Neural cell (in vitro differentiated cells): Measurements from ENCODE around the gene SMCO1. TPM values are rescaled to one million over a fixed set of nuclear protein-coding genes. Genes with fewer than 3 reads are reported as not detected.

Source experiments
- H2AFZ ChIP-seq: fragments of 200-600, 300-800 bp; sonication (generic), shearing (Covaris generic); 2 replicates; pipeline ENCODE4 v1.6.0; 2014; ENCODE audit warnings: low read depth, mild to moderate bottlenecking, antibody characterized with exemption, low read length, moderate library complexity
- H3F3A ChIP-seq: fragments of 200-600 bp; shearing (Covaris generic); 2 replicates; pipeline ENCODE4 v1.6.1; 2016; ENCODE audit warnings: mild to moderate bottlenecking, moderate library complexity, mixed read lengths, antibody characterized with exemption, low read length; ENCODE audit not compliant: insufficient read depth, poor library complexity, severe bottlenecking
- H3K27ac ChIP-seq: fragments of 200-600, 300-800 bp; sonication (generic), shearing (Covaris generic); 2 replicates; pipeline ENCODE4 v1.5.1; 2014; ENCODE audit warnings: mild to moderate bottlenecking, low read length, moderate library complexity
- H3K27me3 ChIP-seq: fragments of 300-800, 200-600 bp; sonication (generic), shearing (Covaris generic); 2 replicates; pipeline ENCODE4 v1.6.0; 2014; ENCODE audit warnings: mild to moderate bottlenecking, low read depth, low read length, moderate library complexity; ENCODE audit not compliant: insufficient read depth
- H3K36me3 ChIP-seq: fragments of 300-800, 200-600 bp; sonication (generic), shearing (Covaris generic); 2 replicates; pipeline ENCODE4 v1.5.1; 2014; ENCODE audit warnings: mild to moderate bottlenecking, antibody characterized with exemption, low read length, moderate library complexity; ENCODE audit not compliant: insufficient read depth
- H3K4me2 ChIP-seq: fragments of 300-800, 200-600 bp; sonication (generic), shearing (Covaris generic); 2 replicates; pipeline ENCODE4 v1.6.0; 2014; ENCODE audit warnings: mild to moderate bottlenecking, low read length
- H3K4me3 ChIP-seq: fragments of 300-800, 200-600 bp; sonication (generic), shearing (Covaris generic); 2 replicates; pipeline ENCODE4 v1.5.1; 2014; ENCODE audit warnings: mild to moderate bottlenecking, low read length, moderate library complexity
- H3K79me2 ChIP-seq: fragments of 200-600 bp; shearing (Covaris generic); replicated peaks from 2 replicates; pipeline ENCODE4 v1.6.0; 2014; ENCODE audit warnings: mild to moderate bottlenecking, low read length, moderate library complexity; ENCODE audit not compliant: insufficient read depth
- H3K9ac ChIP-seq: fragments of 300-800, 200-600 bp; sonication (generic), shearing (Covaris generic); 2 replicates; pipeline ENCODE4 v1.6.1; 2016; ENCODE audit warnings: mild to moderate bottlenecking, low read length, mixed read lengths
- H3K9me2 ChIP-seq: fragments of 200-600 bp; shearing (Covaris generic); 2 replicates; pipeline ENCODE4 v1.6.1; 2016; ENCODE audit warnings: mild to moderate bottlenecking, low read length, mixed read lengths; ENCODE audit not compliant: insufficient read depth
- H3K9me3 ChIP-seq: fragments of 200-600, 300-800 bp; sonication (generic), shearing (Covaris generic); 2 replicates; pipeline ENCODE4 v1.6.1; 2016; ENCODE audit warnings: mild to moderate bottlenecking, mixed run types, low read length, moderate library complexity, mixed read lengths
- H4K20me1 ChIP-seq: fragments of 200-600 bp; shearing (Covaris generic); 2 replicates; pipeline ENCODE4 v1.6.1; 2016; ENCODE audit warnings: mild to moderate bottlenecking, mixed run types; ENCODE audit not compliant: insufficient read depth
- EP300 ChIP-seq: fragments of 450-650 bp; conservative IDR thresholded peaks from 2 replicates; pipeline ENCODE4 v1.6.1; 2014; ENCODE audit warnings: antibody characterized with exemption, mild to moderate bottlenecking, moderate library complexity; ENCODE audit not compliant: poor library complexity, severe bottlenecking
- EZH2 ChIP-seq: fragments of 200-600, 300-800 bp; shearing (Covaris generic), sonication (generic); IDR thresholded peaks from 2 replicates; pipeline ENCODE4 v1.6.1; 2014; ENCODE audit warnings: antibody characterized with exemption, low read length, borderline replicate concordance, mild to moderate bottlenecking; ENCODE audit not compliant: insufficient read depth, poor library complexity, severe bottlenecking
- MXI1 ChIP-seq: fragments of 450-650 bp; conservative IDR thresholded peaks from 2 replicates; pipeline ENCODE4 v1.6.1; 2014; ENCODE audit warnings: antibody characterized with exemption, mild to moderate bottlenecking; ENCODE audit not compliant: poor library complexity, severe bottlenecking
- POLR2AphosphoS5 ChIP-seq: IDR thresholded peaks from 2 replicates; pipeline ENCODE4 v1.6.1; 2012
- RAD21 ChIP-seq: fragments of 450-650 bp; conservative IDR thresholded peaks from 2 replicates; pipeline ENCODE4 v1.6.1; 2014; ENCODE audit warnings: antibody characterized with exemption, mild to moderate bottlenecking, moderate library complexity
- SMC3 ChIP-seq: fragments of 450-650 bp; conservative IDR thresholded peaks from 2 replicates; pipeline ENCODE4 v1.6.1; 2014; ENCODE audit warnings: antibody characterized with exemption, mild to moderate bottlenecking, moderate library complexity; ENCODE audit not compliant: poor library complexity
- TAF1 ChIP-seq: IDR thresholded peaks from 2 replicates; pipeline ENCODE4 v1.6.1; 2012; ENCODE audit warnings: low read depth
- polyA plus RNA-seq: library from polyadenylated mRNA; depleted of rRNA; stranded (reverse); fragments of >200 nt; gene quantifications from 2 replicates; pipeline ENCODE4 v1.2.3, GENCODE V29; 2014
- TF ChIP-seq, protein P1 (sequence below): IDR thresholded peaks from 2 replicates; pipeline ENCODE4 v1.6.1; 2012; ENCODE audit warnings: borderline replicate concordance
- TF ChIP-seq, protein P2 (sequence below): fragments of 450-650 bp; IDR thresholded peaks from 2 replicates; pipeline ENCODE4 v1.5.1; 2014; ENCODE audit warnings: antibody characterized with exemption, mild to moderate bottlenecking, moderate library complexity; ENCODE audit not compliant: poor library complexity, severe bottlenecking

SMCO1 gene
- polyA plus RNA-seq, 1 donor from 2014 or later: not detected

DNA sequence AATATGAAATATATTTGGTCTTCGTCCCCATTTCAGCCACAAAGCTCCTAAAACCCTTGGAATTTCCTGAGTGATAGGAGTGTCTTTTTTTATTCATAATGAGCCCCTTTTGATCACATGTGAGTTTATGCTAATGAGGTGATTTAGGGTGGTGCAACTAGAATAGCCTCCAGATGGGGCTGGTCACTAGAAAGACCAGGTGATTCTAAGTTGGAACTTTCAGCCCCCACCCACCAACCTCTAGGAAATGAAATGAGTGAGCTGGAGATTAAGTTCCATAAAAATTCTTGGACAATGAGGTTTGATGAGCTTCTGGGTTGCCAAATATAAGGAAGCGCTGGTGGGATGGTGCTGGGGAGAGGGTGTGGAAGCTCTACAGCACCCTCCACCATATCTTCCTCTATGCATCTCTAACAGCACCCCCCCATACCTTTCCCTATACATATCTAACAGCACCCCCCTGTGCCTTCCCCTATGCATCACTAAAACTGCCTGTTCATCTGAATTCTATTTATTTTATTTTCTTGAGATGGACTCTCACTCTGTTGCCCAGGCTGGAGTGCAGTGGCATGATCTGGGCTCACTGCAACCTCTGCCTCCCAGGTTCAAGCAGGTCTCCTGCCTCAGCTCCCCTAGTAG, 2.1 kb upstream of the SMCO1 start:
- Histone ChIP-seq H2AFZ (no peak overlapping the region), H3K4me2 (no peak overlapping the region), H3K36me3 (no peaks in the 10 kb centered on the region), H4K20me1 (no peaks in the 10 kb centered on the region), H3K27ac (no peak overlapping the region), H3K9me3 (peaks cover 9% of the 10 kb centered on the region), H3K4me3 (no peak overlapping the region), H3K9ac (no peak overlapping the region), H3F3A (no peaks in the 10 kb centered on the region), H3K27me3 (no peaks in the 10 kb centered on the region), H3K9me2 (no peaks in the 10 kb centered on the region), H3K79me2 (no peaks in the 10 kb centered on the region)
- TF ChIP-seq, protein P1, sequence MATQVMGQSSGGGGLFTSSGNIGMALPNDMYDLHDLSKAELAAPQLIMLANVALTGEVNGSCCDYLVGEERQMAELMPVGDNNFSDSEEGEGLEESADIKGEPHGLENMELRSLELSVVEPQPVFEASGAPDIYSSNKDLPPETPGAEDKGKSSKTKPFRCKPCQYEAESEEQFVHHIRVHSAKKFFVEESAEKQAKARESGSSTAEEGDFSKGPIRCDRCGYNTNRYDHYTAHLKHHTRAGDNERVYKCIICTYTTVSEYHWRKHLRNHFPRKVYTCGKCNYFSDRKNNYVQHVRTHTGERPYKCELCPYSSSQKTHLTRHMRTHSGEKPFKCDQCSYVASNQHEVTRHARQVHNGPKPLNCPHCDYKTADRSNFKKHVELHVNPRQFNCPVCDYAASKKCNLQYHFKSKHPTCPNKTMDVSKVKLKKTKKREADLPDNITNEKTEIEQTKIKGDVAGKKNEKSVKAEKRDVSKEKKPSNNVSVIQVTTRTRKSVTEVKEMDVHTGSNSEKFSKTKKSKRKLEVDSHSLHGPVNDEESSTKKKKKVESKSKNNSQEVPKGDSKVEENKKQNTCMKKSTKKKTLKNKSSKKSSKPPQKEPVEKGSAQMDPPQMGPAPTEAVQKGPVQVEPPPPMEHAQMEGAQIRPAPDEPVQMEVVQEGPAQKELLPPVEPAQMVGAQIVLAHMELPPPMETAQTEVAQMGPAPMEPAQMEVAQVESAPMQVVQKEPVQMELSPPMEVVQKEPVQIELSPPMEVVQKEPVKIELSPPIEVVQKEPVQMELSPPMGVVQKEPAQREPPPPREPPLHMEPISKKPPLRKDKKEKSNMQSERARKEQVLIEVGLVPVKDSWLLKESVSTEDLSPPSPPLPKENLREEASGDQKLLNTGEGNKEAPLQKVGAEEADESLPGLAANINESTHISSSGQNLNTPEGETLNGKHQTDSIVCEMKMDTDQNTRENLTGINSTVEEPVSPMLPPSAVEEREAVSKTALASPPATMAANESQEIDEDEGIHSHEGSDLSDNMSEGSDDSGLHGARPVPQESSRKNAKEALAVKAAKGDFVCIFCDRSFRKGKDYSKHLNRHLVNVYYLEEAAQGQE: no peak
- TF ChIP-seq RAD21 (no peak), EZH2 (no peak), MXI1 (no peak), EP300 (no peak), POLR2AphosphoS5 (no peak), TAF1 (no peak)
- TF ChIP-seq, protein P2, sequence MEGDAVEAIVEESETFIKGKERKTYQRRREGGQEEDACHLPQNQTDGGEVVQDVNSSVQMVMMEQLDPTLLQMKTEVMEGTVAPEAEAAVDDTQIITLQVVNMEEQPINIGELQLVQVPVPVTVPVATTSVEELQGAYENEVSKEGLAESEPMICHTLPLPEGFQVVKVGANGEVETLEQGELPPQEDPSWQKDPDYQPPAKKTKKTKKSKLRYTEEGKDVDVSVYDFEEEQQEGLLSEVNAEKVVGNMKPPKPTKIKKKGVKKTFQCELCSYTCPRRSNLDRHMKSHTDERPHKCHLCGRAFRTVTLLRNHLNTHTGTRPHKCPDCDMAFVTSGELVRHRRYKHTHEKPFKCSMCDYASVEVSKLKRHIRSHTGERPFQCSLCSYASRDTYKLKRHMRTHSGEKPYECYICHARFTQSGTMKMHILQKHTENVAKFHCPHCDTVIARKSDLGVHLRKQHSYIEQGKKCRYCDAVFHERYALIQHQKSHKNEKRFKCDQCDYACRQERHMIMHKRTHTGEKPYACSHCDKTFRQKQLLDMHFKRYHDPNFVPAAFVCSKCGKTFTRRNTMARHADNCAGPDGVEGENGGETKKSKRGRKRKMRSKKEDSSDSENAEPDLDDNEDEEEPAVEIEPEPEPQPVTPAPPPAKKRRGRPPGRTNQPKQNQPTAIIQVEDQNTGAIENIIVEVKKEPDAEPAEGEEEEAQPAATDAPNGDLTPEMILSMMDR: no peak

DNA sequence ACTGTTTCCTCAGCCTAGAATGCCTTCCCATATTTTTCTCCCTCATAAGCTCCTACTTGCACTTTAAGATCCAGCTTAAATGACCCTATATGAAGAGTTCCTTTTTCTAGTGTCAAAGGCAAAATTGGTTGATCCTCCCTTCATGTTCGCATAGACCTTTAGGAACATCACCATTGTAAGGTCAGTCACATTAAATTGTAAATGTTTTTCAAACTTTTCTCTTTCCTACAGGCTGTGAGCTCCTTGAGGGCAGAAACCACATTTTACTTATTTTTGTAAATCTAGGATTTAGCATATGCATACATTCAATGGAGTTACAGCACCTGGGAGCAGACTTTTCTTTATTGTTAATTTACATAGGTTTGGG, 813 bp downstream of the SMCO1 start:
- Histone ChIP-seq H3F3A (no peaks in the 10 kb centered on the region), H3K4me2 (no peak overlapping the region), H3K27me3 (no peaks in the 10 kb centered on the region), H4K20me1 (no peaks in the 10 kb centered on the region), H3K9me3 (peaks cover 9% of the 10 kb centered on the region), H3K9ac (no peak overlapping the region), H3K9me2 (no peaks in the 10 kb centered on the region), H3K79me2 (no peaks in the 10 kb centered on the region), H3K4me3 (no peak overlapping the region), H3K27ac (no peak overlapping the region), H2AFZ (no peak overlapping the region), H3K36me3 (no peaks in the 10 kb centered on the region)
- TF ChIP-seq MXI1 (no peak), EZH2 (no peak), RAD21 (no peak), EP300 (no peak), POLR2AphosphoS5 (no peak), SMC3 (no peak), TAF1 (no peak)
- TF ChIP-seq, protein P2: no peak
- TF ChIP-seq, protein P1: no peak
